Spinal cord (tissue), 10 donors: ENCODE measurements around the gene RGS11. TPM values are rescaled to one million over a fixed set of nuclear protein-coding genes. Genes with fewer than 3 reads are reported as not detected.

Experiments used
- DNase-seq, 6 donors: peaks; one replicate each; pipeline versions ENCODE4 v3.0.0 to v3.0.0-alpha.2; 2013 to 2015; ENCODE audit warnings: low spot score in 6 of 6, low read depth in 4 of 6
- H3K27ac ChIP-seq: one replicate; pipeline ENCODE4 v1.5.1; 2013; ENCODE audit warnings: low read depth, low read length, control low read depth
- H3K27me3 ChIP-seq: one replicate; pipeline ENCODE4 v1.6.1; 2013; ENCODE audit warnings: low read length; ENCODE audit not compliant: control insufficient read depth, insufficient read depth
- H3K36me3 ChIP-seq: one replicate; pipeline ENCODE4 v1.6.1; 2013; ENCODE audit warnings: low read length; ENCODE audit not compliant: control insufficient read depth, insufficient read depth
- H3K4me1 ChIP-seq: one replicate; pipeline ENCODE4 v1.6.1; 2013; ENCODE audit warnings: low read length; ENCODE audit not compliant: control insufficient read depth, insufficient read depth
- H3K4me3 ChIP-seq: one replicate; pipeline ENCODE4 v1.5.1; 2013; ENCODE audit warnings: low read depth, low read length, control low read depth
- H3K9me3 ChIP-seq: one replicate; pipeline ENCODE4 v1.6.1; 2013; ENCODE audit warnings: low read length; ENCODE audit not compliant: control insufficient read depth, insufficient read depth
- WGBS: methylation state at CpG from one replicate; pipeline ENCODE4 v1.1.5; 2013; ENCODE audit warnings: missing lambda C conversion rate; ENCODE audit not compliant: insufficient coverage; 5-methylcytosine and 5-hydroxymethylcytosine counted together
- polyA plus RNA-seq, 2 donors: library from polyadenylated mRNA; unstranded; fragments of 120-200 nt; gene quantifications; one replicate each; pipeline ENCODE4 v1.2.1, GENCODE V29; 2013; ENCODE audit not compliant: insufficient read length in 2 of 2
- total RNA-seq, 2 donors: library from RNA; depleted of rRNA in 1 of 2; stranded (reverse); fragments of 120-200 nt in 1 of 2; fragments of >200 nt in 1 of 2; gene quantifications; one replicate each; pipeline versions ENCODE4 v1.2.3 to v1.2.4, GENCODE V29; 2013 to 2014
- donor health status: healthy.

Gene RGS11
- total and polyA plus RNA-seq, 4 donors: 7.9 to 47.5 (median 21.2) TPM

DNA sequence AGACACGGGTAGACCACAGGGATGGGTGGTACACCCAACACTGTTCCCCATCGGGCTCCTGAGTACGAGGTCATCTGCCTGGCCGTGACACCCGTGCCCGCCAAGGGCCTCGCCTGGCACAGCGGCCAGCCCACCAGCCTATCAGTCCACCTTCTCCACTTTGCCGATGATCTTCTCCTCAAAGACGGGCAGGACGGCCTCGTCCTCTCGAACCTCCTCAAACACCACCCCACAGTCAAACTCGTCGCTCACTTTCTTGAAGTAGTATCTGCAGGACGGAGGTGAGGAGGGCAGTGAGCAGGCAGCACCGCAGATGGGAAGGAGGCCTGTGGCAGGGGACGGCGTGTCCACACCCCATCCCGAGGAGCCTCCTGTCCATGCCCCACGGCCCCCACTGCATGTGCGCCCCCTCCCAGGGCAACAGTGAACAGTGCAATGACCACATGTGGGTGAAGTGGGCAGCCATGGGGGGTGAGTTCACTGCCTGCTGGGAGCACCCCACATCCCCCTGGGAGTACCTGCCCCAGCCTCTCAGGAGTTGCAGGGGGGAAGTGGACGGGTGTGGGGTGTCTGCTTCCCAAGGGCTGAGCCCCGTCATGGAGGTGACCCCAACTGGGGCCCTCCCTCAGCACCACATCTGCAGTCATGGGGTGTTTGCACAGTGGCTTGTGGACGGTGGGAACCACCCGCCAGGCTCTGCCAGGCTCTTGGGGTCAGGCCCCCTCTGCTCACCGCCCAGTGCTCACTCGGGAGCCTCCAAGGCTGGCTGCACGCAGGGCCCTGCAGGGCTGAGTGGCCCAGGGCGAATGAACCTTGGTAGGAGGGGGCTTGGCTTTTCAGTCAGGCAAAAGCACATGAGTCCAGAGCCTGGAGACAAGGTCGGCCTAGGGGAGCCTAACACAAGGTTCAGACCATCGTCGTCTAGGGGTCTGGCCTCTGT lies 12.5 kb upstream of the RGS11 start:
- Histone ChIP-seq H3K4me3 (no peak overlapping the region), H3K36me3 (peaks cover 95% of the 10 kb centered on the region), H3K4me1 (no peaks in the 10 kb centered on the region), H3K27me3 (no peaks in the 10 kb centered on the region), H3K9me3 (no peaks in the 10 kb centered on the region), H3K27ac (no peak overlapping the region)
- WGBS: 94% methylated on average over 28 of the region's 33 CpGs
- DNase-seq: no peak

DNA sequence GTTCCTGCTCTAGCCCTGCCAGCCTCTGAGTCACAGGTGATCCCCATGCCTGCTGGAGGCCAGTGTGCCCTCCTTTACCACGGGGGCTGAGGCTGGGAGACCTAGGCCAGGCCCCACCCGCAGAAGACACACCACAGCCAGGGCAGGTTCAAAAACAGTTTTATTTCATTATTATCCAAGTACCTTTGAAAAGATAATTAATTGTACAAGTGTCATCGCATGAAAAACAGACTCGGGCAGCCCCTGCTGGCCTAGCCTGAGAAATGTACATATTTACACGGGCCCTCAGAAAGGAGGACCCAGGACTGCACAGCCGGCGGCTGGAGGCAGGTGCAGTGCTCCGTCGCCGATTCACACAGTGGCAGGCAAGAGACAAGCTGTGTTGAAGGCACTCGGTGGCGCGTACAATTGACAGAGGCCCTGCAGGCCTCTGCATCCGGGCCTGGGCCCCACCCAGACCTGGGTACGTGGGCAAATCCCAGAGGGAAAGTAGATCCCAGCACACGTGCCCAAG lies 11.6 kb upstream of the RGS11 start:
- H3K36me3 ChIP-seq: peaks cover 94% of the 10 kb centered on the region
- H3K4me3 ChIP-seq: no peak overlapping the region
- no peak overlapping the region for H3K27ac ChIP-seq
- 71% methylated on average over 15 of the region's 16 CpGs for WGBS
- no peaks in the 10 kb centered on the region for H3K4me1 ChIP-seq
- H3K27me3 ChIP-seq: no peaks in the 10 kb centered on the region
- no peak for DNase-seq
- H3K9me3 ChIP-seq: no peaks in the 10 kb centered on the region

DNA sequence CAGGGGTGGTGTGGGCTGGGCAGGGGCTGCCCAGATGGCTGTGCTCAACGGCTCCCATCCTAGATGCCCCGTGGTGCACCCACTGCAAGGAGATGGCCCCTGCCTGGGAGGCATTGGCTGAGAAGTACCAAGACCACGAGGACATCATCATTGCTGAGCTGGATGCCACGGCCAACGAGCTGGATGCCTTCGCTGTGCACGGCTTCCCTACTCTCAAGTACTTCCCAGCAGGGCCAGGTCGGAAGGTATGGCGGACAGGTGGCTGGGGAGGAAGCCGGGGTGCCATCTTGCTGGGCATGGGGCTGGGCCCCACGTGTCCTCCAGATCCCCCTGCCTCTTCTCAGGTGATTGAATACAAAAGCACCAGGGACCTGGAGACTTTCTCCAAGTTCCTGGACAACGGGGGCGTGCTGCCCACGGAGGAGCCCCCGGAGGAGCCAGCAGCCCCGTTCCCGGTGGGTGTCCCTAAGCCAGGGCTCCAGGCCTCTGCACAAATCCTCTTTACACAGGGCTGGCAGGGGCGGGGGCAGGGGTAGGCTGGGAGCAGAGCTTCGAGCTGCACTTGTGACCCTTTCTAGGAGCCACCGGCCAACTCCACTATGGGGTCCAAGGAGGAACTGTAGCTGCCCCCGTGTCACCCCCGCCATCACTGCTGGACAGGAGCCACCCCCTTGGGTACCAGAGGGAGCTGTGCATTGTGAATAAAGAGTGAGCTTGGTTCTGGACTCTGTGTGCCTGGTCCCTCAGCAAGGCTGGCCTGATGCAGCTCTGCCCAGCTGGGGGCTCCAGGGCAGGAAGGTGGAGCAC lies 10.9 kb upstream of the RGS11 start:
- Histone ChIP-seq H3K36me3 (peaks cover 92% of the 10 kb centered on the region), H3K27me3 (peaks cover 5% of the 10 kb centered on the region), H3K27ac (no peak overlapping the region), H3K9me3 (no peaks in the 10 kb centered on the region), H3K4me3 (no peak overlapping the region), H3K4me1 (peaks cover 4% of the 10 kb centered on the region)
- WGBS: 93% methylated on average over 21 of the region's 22 CpGs
- DNase-seq: no peak

DNA sequence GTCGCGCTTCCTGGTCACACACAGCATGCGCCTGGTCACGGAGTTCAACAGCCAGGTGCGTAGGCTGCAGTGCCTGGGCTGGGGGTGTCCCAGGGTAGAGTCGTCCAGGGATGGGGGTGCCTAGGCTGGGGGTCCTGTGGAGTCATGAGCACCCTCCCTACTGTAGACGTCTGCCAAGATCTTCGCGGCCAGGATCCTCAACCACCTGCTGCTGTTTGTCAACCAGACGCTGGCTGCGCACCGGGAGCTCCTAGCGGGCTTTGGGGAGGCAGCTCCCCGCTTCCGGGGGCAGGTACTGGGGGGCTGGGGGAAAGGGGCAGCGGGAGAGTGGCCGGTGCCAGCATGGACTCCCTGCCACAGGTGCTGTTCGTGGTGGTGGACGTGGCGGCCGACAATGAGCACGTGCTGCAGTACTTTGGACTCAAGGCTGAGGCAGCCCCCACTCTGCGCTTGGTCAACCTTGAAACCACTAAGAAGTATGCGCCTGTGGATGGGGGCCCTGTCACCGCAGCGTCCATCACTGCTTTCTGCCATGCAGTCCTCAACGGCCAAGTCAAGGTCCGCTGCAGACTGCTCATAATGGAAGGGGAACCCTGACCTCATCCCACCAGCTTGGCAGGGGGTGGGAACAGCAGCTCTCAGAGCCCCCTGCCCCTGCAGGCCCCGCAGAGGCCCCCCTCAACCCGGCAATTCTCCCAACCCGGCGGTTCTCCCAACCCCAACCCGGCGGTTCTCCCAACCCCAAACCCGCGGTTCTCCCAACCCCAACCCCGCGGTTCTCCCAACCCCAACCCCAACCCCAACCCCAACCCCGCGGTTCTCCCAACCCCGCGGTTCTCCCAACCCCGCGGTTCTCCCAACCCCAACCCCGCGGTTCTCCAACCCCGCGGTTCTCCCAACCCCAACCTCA lies 9.7 kb upstream of the RGS11 start:
- DNase-seq: no peak
- no peaks in the 10 kb centered on the region for H3K9me3 ChIP-seq
- WGBS: 95% methylated on average over 28 of the region's 48 CpGs
- H3K4me3 ChIP-seq: no peak overlapping the region
- H3K27me3 ChIP-seq: peaks cover 16% of the 10 kb centered on the region
- H3K27ac ChIP-seq: no peak overlapping the region
- H3K4me1 ChIP-seq: peaks cover 14% of the 10 kb centered on the region
- H3K36me3 ChIP-seq: peaks cover 79% of the 10 kb centered on the region

DNA sequence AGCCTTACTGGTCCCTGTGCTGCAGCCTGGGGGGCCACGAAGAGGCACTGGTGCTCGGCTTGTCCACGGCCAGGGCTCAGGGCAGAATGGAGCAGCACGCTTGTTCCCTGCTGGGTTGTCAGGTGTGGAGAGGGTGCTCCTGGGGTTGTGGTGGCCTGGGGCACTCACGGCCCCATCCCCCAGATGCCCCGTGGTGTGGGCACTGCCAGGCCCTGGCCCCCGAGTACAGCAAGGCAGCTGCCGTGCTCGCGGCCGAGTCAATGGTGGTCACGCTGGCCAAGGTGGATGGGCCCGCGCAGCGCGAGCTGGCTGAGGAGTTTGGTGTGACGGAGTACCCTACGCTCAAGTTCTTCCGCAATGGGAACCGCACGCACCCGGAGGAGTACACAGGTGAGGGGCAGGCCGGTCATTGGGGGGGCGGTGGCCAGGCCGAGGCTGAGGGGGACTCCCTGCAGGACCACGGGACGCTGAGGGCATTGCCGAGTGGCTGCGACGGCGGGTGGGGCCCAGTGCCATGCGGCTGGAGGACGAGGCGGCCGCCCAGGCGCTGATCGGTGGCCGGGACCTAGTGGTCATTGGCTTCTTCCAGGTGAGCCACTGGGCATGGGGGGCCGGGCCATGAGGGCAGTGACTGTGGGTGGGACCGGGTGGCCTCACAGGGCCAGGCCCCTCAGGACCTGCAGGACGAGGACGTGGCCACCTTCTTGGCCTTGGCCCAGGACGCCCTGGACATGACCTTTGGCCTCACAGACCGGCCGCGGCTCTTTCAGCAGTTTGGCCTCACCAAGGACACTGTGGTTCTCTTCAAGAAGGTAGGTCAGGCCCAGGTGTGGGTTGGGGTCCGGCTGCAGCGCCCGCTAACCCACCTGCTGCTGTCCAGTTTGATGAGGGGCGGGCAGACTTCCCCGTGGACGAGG lies 8.7 kb upstream of the RGS11 start:
- peaks cover 18% of the 10 kb centered on the region for H3K4me1 ChIP-seq
- no peaks in the 10 kb centered on the region for H3K9me3 ChIP-seq
- no peak for DNase-seq
- no peak overlapping the region for H3K27ac ChIP-seq
- WGBS: 93% methylated on average over 52 of the region's 52 CpGs
- peaks cover 70% of the 10 kb centered on the region for H3K36me3 ChIP-seq
- H3K4me3 ChIP-seq: no peak overlapping the region
- H3K27me3 ChIP-seq: peaks cover 21% of the 10 kb centered on the region

DNA sequence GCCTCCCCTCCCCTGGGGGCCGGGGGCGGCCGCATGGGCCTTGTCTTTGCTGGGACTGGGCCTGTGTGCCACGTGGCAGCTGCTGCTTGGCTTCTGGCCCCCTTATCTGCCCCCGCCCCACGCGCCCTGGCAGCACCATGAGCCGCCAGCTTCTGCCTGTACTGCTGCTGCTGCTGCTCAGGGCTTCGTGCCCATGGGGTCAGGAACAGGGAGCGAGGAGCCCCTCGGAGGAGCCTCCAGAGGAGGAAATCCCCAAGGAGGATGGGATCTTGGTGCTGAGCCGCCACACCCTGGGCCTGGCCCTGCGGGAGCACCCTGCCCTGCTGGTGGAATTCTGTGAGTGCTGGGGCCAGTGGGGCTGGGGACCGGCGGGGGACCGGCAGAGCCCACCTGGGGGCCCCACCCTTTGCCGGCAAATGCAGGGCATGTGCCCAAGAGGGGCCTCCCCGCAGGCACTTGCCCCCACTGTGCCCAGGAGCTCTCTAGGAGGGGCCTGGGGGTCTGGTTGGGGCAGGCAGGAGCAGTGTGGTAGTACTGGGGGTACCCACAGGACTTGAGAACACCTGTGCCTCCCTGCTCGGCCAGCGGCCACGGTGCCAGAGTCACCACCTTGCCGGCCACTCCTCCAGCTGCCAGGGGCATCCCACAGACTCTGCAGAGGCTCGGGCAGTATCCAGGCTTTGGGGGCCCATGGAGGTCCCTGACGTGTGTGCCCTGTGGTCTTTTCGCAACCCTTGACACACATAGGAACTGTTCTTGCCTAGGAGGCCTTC lies 7.5 kb upstream of the RGS11 start, which contains the start of gene PDIA2:
TSS of gene PDIA2 (plus strand) at position 132 of the 773 bp plus-strand sequence. CDS start at position 138, 6 bp downstream.
- H3K9me3 ChIP-seq: no peaks in the 10 kb centered on the region
- 78% methylated on average over 24 of the region's 25 CpGs for WGBS
- no peak within 1 kb of the TSS for H3K4me3 ChIP-seq
- peaks cover 59% of the 10 kb centered on the region for H3K36me3 ChIP-seq
- peaks cover 18% of the 10 kb centered on the region for H3K4me1 ChIP-seq
- DNase-seq: no peak
- peaks cover 21% of the 10 kb centered on the region for H3K27me3 ChIP-seq
- no peak within 1 kb of the TSS for H3K27ac ChIP-seq

DNA sequence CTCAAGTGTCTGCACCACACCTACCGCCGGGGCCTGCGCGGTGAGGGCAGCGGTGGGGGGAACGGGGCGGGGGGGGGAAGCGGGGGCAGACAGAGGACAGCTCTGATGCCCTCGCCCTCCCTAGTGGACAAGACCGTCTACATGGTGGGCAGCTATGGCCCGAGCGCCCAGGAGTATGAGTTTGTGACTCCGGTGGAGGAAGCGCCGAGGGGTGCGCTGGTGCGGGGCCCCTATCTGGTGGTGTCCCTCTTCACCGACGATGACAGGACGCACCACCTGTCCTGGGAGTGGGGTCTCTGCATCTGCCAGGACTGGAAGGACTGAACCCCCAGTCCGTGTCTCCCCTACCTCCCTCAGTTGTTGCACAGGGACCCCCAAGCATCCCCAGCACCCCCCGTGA lies 6.7 kb upstream of the RGS11 start:
- Histone ChIP-seq H3K4me1 (peaks cover 18% of the 10 kb centered on the region), H3K27me3 (peaks cover 21% of the 10 kb centered on the region), H3K9me3 (no peaks in the 10 kb centered on the region), H3K36me3 (peaks cover 51% of the 10 kb centered on the region), H3K27ac (no peak overlapping the region), H3K4me3 (no peak overlapping the region)
- 83% methylated on average over 14 of the region's 22 CpGs for WGBS
- DNase-seq: no peak
